HG03045 (cell line): Measurements from ENCODE around the gene PDCD1.
"Not testable (repeated sequence)": the region's sequence is repeated elsewhere in the genome, so short reads cannot be mapped to it uniquely, and the experiment has no call there.

Experiments
- ATAC-seq: cut with Tn5 transposase; IDR thresholded peaks from one replicate; pipeline ENCODE4 v1.9.1; 2021; ENCODE audit warnings: mild to moderate bottlenecking, moderate library complexity; ENCODE audit not compliant: unreplicated experiment

PDCD1 gene

GRCh38 chr2:241802421-241803318 is 56.0 kb downstream of the PDCD1 start:
- ATAC-seq, result no peak

- no peak for ATAC-seq
Measured at GRCh38 chr2:241801611-241802420, 56.9 kb downstream of the PDCD1 start.

- ATAC-seq, result not testable (repeated sequence)
Measured at GRCh38 chr2:241800198-241800903, 58.3 kb downstream of the PDCD1 start.
